NCI-H1417 (cell line): ENCODE results near the gene RALGPS1.
"Not testable (repeated sequence)": the region's sequence is repeated elsewhere in the genome, so short reads cannot be mapped to it uniquely, and the experiment has no call there.

Experiments
- DNase-seq, 3 experiments: peaks; one replicate each; lab custom pipeline; 2025; lab: John Stamatoyannopoulos, UW

RALGPS1 gene

GRCh38 chr9:127136880-127137639 lies 222.5 kb downstream of the RALGPS1 start:
- DNase-seq = no peak

- no peak for DNase-seq
Measured at GRCh38 chr9:127137640-127138360, 223.2 kb downstream of the RALGPS1 start.

DNA sequence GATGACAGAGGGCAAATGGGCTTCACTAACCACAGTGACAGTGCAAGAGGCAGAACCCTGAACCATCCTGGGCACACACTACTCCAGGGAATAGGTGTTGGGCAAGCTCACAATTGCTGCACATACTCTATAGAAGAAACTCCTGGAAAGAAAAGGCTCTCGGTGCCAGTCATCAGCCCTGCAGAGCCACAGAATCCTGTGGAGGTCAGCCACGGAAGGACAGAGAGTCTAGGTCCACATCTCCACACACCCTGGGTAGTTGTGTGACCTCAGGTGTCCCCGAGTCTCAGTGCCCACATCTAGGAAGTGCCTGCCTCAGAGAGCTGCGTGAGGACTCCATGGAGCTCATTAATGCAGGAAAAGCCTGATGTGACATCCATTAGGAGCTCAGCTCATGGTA lies 223.9 kb downstream of the RALGPS1 start:
- no peak for DNase-seq

DNA sequence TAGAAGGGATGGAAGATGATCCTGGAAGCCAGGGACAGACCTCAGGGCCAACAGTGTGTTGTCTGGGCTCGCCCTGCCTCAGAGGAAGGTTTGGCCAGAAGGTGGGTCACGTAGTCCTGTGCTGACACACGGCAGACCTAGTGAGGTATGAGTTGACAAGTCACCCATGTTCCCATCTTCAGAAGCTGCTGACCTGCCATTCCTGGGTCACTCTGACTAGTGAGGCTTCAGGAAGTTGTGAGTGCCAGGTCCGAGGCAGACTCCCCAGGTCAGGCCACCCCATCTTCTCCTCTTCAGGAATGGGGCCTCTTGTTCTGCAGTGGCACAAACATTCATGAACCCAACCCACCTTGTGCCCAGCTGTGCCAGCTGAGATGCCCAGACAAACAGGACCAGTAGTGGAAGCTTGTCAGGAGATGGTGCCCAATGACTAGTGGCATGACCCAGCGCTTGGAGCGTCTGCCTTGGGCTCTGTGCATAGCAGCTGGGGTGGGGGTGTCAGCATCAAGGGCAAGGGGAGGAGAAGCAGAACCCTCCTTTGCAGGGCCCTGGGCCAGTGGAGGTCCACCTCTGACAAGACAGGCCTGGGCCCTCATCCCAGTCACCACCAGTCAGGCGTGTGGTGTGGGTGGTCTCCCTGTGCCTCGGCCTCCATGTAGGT lies 224.6 kb downstream of the RALGPS1 start:
- no peak for DNase-seq

DNA sequence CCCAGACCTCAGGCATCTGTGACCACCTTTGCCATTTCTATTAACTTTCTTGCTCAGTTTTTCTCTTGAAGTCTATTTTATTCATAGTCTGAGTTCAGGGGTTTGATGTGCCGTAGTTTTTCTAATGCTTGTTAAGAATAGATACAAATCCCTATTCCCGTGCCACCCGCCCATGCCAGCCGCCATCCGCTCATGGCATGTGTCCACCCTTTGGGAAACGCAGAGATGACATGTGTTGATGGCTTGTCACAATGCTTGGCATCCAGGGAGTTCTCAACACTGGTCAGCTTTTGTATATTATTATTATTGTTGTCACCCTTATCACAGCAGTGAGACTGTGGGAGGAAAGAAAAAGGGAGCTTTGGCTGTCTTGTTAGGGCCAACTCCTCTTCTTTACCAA lies 225.2 kb downstream of the RALGPS1 start:
- DNase-seq = no peak

DNA sequence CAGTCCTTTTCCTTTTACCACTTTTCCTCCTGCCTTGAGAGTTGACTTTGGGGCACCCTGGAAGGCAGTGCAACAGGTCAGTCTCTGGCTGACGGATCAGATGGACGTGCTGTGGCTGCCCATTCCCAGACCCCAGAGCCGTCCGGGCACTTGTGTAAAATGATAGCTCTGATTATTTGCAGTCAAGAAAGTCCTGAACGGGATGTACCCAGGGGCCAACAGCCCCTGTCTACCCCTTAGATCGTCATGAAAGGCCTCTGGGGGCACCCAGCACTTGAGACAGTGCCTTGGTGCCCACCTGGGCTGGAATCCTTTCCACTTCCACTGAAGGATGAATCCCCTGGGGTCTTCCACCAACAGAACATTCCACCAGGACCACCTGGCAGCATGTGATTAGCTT lies 225.6 kb downstream of the RALGPS1 start:
- DNase-seq = no peak

DNA sequence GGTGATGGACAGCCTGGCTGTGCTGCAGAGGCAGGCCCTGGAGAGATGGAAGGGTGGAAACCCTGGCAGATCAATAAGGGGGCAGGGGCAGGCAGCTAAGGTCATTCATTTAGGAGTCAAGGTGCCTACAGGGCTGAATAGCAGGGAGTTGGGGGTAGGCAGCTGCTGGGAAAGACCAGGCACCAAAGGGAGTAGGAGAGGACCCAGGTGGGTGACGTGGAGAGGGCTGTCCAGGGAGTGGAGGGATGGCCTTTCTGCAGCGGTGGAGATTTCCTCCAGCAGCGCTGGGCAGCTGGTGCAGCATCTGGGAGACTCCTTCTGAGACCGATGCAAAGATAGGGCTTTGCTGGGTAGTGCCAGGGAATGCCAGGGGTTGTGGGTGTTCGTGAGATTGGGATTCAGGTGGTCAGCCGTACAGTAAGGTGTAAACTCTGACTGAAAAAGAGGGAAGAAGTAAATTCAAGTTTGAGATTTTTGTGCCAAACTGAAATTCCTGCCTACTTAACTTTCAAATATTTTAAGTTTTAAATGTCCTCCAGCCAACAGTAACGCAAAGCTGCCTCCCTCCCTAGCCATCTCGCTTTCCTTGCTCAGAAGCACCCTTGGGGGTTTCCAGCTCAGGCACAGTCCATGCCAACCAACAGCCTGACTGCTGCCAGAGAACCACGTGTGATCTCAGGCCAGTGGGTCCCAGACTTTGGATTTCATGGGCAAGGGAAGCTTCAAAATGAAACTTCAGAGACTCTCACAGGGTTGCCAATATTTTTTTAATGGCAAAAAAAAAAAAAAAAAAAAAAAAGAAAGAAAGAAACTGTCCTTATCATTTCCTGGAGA lies 226.5 kb downstream of the RALGPS1 start:
- no peak for DNase-seq

DNA sequence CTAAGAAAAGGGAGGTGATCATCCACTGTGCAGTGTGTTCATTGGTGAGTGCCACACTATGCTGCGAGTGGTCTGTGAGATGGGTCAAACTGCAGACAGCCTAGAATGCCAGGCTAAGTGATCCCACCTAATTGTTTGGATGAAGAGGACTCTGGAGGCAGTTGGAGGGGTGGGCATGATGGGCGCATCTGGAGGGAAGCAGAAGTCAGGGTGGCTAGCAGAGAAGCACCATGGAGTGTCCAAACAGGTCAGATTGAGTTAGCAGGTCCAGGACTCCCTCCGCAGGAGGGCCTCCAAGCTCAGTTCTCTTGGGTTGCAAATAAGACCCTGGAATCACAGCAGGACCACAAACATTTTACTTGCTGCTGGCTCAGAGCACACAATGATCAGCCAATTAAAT lies 227.7 kb downstream of the RALGPS1 start:
- peak in 1 of 3 experiments; percentile 65 for DNase-seq

GRCh38 chr9:127142931-127143464 lies 228.4 kb downstream of the RALGPS1 start:
- no peak for DNase-seq

DNA sequence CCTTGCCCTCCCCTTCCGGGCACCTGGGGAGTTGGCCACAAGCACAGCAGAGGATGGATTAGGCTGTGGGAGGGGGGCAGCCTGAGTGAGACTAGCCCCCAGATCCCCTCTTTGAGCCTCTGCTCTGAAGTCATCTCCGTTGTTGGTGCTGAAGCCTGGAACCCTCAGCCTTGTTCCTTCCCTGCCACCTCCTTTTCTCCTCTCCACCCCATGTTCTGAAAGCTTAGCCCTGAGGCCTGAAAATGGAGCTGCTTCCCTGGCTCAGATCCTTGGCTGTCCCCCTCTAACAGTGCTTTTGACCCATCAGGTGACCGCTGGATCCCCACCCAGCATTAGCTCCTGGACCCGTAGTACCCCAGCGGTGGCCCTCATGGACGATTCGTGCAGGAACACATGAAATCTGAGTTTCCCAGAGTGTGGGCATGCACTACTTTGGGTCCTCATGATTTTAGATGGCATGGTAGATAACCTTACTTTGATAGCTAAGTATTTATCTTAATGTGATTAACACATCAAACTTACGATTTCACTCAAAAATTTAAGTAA lies 229.4 kb downstream of the RALGPS1 start:
- DNase-seq = no peak

- DNase-seq = no peak
Measured at GRCh38 chr9:127144670-127145445, 230.3 kb downstream of the RALGPS1 start.

DNA sequence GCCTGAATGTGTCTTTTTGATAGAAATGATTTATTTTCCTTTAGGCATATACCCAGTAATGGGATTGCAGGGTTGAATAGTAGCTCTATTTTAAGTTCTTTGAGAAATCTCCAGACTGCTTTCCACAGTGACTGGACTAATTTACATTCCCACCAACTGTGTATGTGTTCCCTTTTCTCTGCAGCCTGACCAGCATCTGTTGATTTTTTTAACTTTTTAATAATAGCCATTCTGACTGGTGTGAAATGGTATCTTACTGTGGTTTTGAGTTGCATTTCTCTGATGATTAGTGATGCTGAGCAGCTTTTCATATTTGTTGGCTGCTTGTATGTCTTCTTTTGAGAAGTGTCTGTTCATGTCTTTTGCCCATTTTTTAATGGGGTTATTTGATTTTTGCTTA lies 232.3 kb downstream of the RALGPS1 start:
- not testable (repeated sequence) for DNase-seq

GRCh38 chr9:127147251-127147650 lies 232.7 kb downstream of the RALGPS1 start:
- DNase-seq = no peak

- DNase-seq = no peak
Measured at GRCh38 chr9:127148014-127148413, 233.4 kb downstream of the RALGPS1 start.

- no peak for DNase-seq
Measured at GRCh38 chr9:127149010-127149409, 234.4 kb downstream of the RALGPS1 start.

DNA sequence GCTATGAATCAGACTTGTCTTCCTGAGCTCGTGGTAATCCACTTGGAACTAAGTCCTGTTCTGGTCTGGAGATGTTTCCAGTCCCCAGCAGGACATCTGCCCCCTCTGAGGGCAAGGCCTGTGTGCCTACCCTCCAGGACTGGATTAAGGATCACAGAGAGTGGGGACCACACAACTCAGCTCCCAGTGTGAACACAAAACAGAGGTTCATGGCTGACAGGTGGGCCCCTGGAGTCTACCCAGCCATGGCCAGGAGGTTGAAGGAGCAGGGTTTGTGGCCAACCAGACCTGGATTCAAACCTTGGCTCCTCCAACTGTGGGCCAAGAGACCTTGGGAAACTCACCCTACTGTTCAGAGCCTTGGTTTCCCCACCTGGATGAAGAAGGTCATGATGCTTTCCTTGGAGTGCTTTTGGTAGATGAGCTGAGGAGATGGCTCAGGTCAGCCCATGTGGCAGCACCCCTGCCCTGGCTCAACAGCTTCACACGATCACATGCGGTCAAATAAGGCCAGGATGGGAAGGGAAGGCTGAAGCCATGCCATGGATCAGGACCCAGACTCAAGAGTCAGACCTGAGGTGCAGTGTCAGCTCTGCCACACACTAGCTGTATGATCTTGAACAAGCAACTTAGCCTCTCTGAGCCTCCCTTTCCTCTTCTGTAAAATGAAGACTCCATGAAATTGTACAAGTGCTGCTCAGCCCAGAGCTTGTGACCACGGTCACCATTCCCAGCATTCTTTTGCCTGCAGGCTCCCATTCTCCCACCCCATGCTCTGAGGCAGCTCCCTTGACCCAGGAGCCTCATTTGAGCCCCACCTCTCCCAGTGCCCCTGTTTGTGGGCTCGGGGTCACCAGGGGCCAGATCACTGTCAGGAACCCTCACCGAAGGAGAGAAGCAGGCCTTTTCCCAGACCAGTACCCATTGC lies 235.1 kb downstream of the RALGPS1 start:
- no peak for DNase-seq

- no peak for DNase-seq
Measured at GRCh38 chr9:127153501-127153900, 238.9 kb downstream of the RALGPS1 start.

DNA sequence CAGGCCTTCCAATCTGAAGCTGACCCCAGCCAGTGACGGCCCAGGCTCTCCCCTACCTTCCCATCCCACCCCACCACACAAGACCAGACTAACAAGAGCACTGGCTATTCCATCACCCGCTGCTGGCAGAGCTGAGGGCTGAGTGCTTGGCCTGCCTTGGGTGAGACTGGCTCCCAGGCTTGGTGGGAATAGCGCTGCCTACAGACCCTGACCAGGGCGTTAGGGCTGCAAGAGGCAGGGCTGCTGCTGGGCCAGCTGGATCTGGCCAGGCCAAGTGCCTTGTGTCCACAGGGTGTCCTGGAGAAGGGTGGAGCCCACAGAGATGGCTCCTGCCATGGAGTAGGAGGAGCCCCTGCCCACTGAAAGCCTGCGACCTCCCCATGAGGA lies 239.4 kb downstream of the RALGPS1 start:
- DNase-seq = no peak

GRCh38 chr9:127154390-127155191 lies 240.0 kb downstream of the RALGPS1 start:
- peak in 1 of 3 experiments; percentile 59 for DNase-seq
